HepG2 (cell line): Measurements from ENCODE around the gene LRRC42. TPM values are rescaled to one million over a fixed set of nuclear protein-coding genes. Genes with fewer than 3 reads are reported as not detected.

Source experiments
- ATAC-seq: fragments of 200-7000 bp; cut with Tn5 transposase; 3 replicates; pipeline ENCODE4 v1.9.1; 2020; ENCODE audit warnings: mild to moderate bottlenecking, moderate library complexity
- BruUV-seq: library from RNA; stranded (reverse); fragments of 400-500 nt; replicated peaks from 2 replicates; lab custom pipeline; 2021; lab: Mats Ljungman, UMichigan
- CTCF ChIA-PET: fragments of 300-600 bp; formaldehyde crosslinking; extraction: SDS; loops from one replicate; lab custom pipeline; 2021; ENCODE audit warnings: low total read pairs, inconsistent platforms, low intra/inter-chr PET ratio; lab: Yijun Ruan, JAX
- POLR2A ChIA-PET: fragments of 350-600 bp; sonication (Branson Sonifier 250); formaldehyde crosslinking; loops from one replicate; lab custom pipeline; 2020; ENCODE audit warnings: antibody characterized with exemption, inconsistent platforms; lab: Yijun Ruan, JAX
- DNase-seq: peaks from one replicate; pipeline ENCODE4 v3.0.0-alpha.2; 2015; ENCODE audit warnings: low spot score
- FAIRE-seq: peaks from 3 replicates; lab custom pipeline; 2011; peaks lifted over from hg19 to GRCh38; lab: Jason Lieb, UNC
- H2AFZ ChIP-seq: one replicate; pipeline ENCODE4 v1.6.1; 2011; ENCODE audit warnings: low read length, inconsistent platforms
- H3K27ac ChIP-seq: fragments of 300-600 bp; 3 replicates; pipeline ENCODE4 v1.8.0; 2011; ENCODE audit warnings: mixed run types, mild to moderate bottlenecking, mixed read lengths, low read length, inconsistent platforms; ENCODE audit not compliant: insufficient read depth; ENCODE audit errors: extremely low read length
- H3K27me3 ChIP-seq, 2 experiments: fragments of 200-600 bp in 1 of 2; 2 replicates in 1 of 2; 3 replicates in 1 of 2; pipeline versions ENCODE4 v1.6.0 to v1.8.0; 2011; ENCODE audit warnings: low read length in 2 of 2, mild to moderate bottlenecking in 2 of 2, moderate library complexity in 2 of 2, inconsistent platforms in 1 of 2; ENCODE audit not compliant: insufficient read depth in 2 of 2, control insufficient read depth in 1 of 2
- H3K36me3 ChIP-seq, 2 experiments: fragments of 200-600 bp in 1 of 2; replicated peaks in 1 of 2; 2 replicates in 1 of 2; 3 replicates in 1 of 2; pipeline versions ENCODE4 v1.5.1 to v1.8.0; 2011; ENCODE audit warnings: low read length in 2 of 2, inconsistent platforms in 1 of 2; ENCODE audit not compliant: insufficient read depth in 2 of 2, control insufficient read depth in 1 of 2
- H3K4me1 ChIP-seq: 2 replicates; pipeline ENCODE4 v1.5.1; 2012; ENCODE audit warnings: low read length, inconsistent platforms; ENCODE audit not compliant: insufficient read depth
- H3K4me2 ChIP-seq: 2 replicates; pipeline ENCODE4 v1.6.0; 2011; ENCODE audit warnings: low read depth, low read length, inconsistent platforms
- H3K4me3 ChIP-seq, 3 experiments: fragments of 200-600 bp in 1 of 3; sonication (generic), shearing (Covaris generic) in 1 of 3; replicated peaks in 1 of 3; 2 replicates each; pipeline ENCODE4 v1.5.1; 2011 to 2016; ENCODE audit warnings: low read length in 3 of 3, inconsistent platforms in 2 of 3, low read depth in 2 of 3, mild to moderate bottlenecking in 2 of 3, control low read depth in 1 of 3, mixed read lengths in 1 of 3; ENCODE audit not compliant: insufficient read depth in 1 of 3
- H3K79me2 ChIP-seq: one replicate; pipeline ENCODE4 v1.6.1; 2011; ENCODE audit warnings: low read length, inconsistent platforms; ENCODE audit not compliant: insufficient read depth
- H3K9ac ChIP-seq: 2 replicates; pipeline ENCODE4 v1.6.0; 2011; ENCODE audit warnings: mild to moderate bottlenecking, low read depth, low read length, inconsistent platforms; ENCODE audit not compliant: insufficient read depth
- H3K9me3 ChIP-seq: 2 replicates; pipeline ENCODE4 v1.5.1; 2012; ENCODE audit warnings: mild to moderate bottlenecking, low read length
- H4K20me1 ChIP-seq: 2 replicates; pipeline ENCODE4 v1.6.0; 2011; ENCODE audit warnings: inconsistent platforms, mild to moderate bottlenecking, low read length, moderate library complexity; ENCODE audit not compliant: insufficient read depth
- DNMT1 ChIP-seq: sonication (generic); formaldehyde crosslinking; IDR thresholded peaks from 2 replicates; pipeline ENCODE4 v1.5.1; 2020; ENCODE audit warnings: mild to moderate bottlenecking, missing genetic modification reagents
- DRAP1 ChIP-seq: IDR thresholded peaks from 2 replicates; pipeline ENCODE4 v1.6.1; 2016; ENCODE audit warnings: missing genetic modification reagents, missing compliant biosample characterization
- MIXL1 ChIP-seq: IDR thresholded peaks from 2 replicates; pipeline ENCODE4 v1.6.1; 2016
- MLLT10 ChIP-seq: sonication (generic); formaldehyde crosslinking; IDR thresholded peaks from 2 replicates; pipeline ENCODE4 v1.4.0; 2020; ENCODE audit warnings: missing genetic modification reagents
- MTF2 ChIP-seq: sonication (generic); formaldehyde crosslinking; IDR thresholded peaks from 2 replicates; pipeline ENCODE4 v1.5.0; 2020; ENCODE audit warnings: missing genetic modification reagents, borderline replicate concordance
- NFYC ChIP-seq: IDR thresholded peaks from 2 replicates; pipeline ENCODE4 v1.6.1; 2016; ENCODE audit warnings: missing genetic modification reagents, missing compliant biosample characterization
- PHF5A ChIP-seq: IDR thresholded peaks from one replicate; pipeline ENCODE4 v1.6.1; 2018; ENCODE audit warnings: low read depth, missing genetic modification reagents; ENCODE audit not compliant: unreplicated experiment
- PRMT3 ChIP-seq: sonication (generic); formaldehyde crosslinking; IDR thresholded peaks from 2 replicates; pipeline ENCODE4 v1.8.1; 2022; ENCODE audit warnings: low read depth, mild to moderate bottlenecking, moderate library complexity, missing genetic modification reagents, borderline replicate concordance
- PRPF4 ChIP-seq: fragments of 200-400 bp; formaldehyde crosslinking; IDR thresholded peaks from 2 replicates; pipeline ENCODE4 v1.6.1; 2016; ENCODE audit warnings: low read length, low read depth; ENCODE audit not compliant: poor library complexity, severe bottlenecking
- SMAD1 ChIP-seq: sonication (generic); formaldehyde crosslinking; IDR thresholded peaks from 2 replicates; pipeline ENCODE4 v1.4.0; 2020; ENCODE audit warnings: missing genetic modification reagents, low read depth, mild to moderate bottlenecking, borderline replicate concordance
- SP2 ChIP-seq: sonication (generic); formaldehyde crosslinking; IDR thresholded peaks from 2 replicates; pipeline ENCODE4 v1.5.1; 2020; ENCODE audit warnings: mild to moderate bottlenecking, missing genetic modification reagents
- TCF12 ChIP-seq, 2 experiments: fragments of 450-650 bp in 1 of 2; sonication (generic) in 1 of 2; formaldehyde crosslinking in 1 of 2; IDR thresholded peaks; 2 replicates each; pipeline versions ENCODE4 v1.6.1 to v1.8.0; 2017 to 2022; ENCODE audit warnings: antibody characterized with exemption in 1 of 2, mild to moderate bottlenecking in 1 of 2, missing genetic modification reagents in 1 of 2, moderate library complexity in 1 of 2
- THAP11 ChIP-seq: IDR thresholded peaks from 2 replicates; pipeline ENCODE4 v1.6.1; 2016; ENCODE audit warnings: missing biosample characterization, missing genetic modification reagents
- ZNF256 ChIP-seq: sonication (generic); formaldehyde crosslinking; conservative IDR thresholded peaks from 2 replicates; pipeline ENCODE4 v1.4.0; 2020; ENCODE audit warnings: missing genetic modification reagents
- ZNF687 ChIP-seq: sonication (generic); formaldehyde crosslinking; IDR thresholded peaks from 2 replicates; pipeline ENCODE4 v1.5.1; 2020; ENCODE audit warnings: mild to moderate bottlenecking, missing genetic modification reagents, moderate library complexity
- WGBS: methylation state at CpG from one replicate; pipeline ENCODE4 v1.1.6; 2017; ENCODE audit warnings: low lambda C conversion rate; 5-methylcytosine and 5-hydroxymethylcytosine counted together
- in situ Hi-C: cut with HindIII; loops from 2 replicates; pipeline ENCODE4 v1.10.0; 2017; ENCODE audit warnings: low pct_unique_long_range_greater_than_20kb; ENCODE audit not compliant: extremely low pct_ligation_motif_present
- intact Hi-C: fragments of 100-400 bp; cut with micrococcal nuclease; formaldehyde crosslinking; loops from one replicate; pipeline ENCODE4 v1.10.0; 2022; ENCODE audit not compliant: unreplicated experiment
- polyA plus RNA-seq, 8 experiments: library from polyadenylated mRNA; depleted of rRNA in 3 of 8; stranded (reverse) in 7 of 8; unstranded in 1 of 8; fragments of >200 nt; fragmentation: Illumina TruSeq in 4 of 8; extraction: Trizol in 4 of 8; gene quantifications; 2 replicates each; pipeline versions ENCODE4 v1.2.1 to v1.2.3, GENCODE V29; 2011 to 2016; ENCODE audit warnings: low read depth in 4 of 8, missing spikeins in 1 of 8, mixed read lengths in 1 of 8; ENCODE audit not compliant: insufficient read depth in 1 of 8
- total RNA-seq, 5 experiments: library from RNA; depleted of rRNA; stranded (reverse); fragments of >200 nt; fragmentation: Illumina TruSeq; extraction: Trizol; gene quantifications; 2 replicates each; pipeline ENCODE4 v1.2.3, GENCODE V29; 2016; ENCODE audit warnings: low read depth in 1 of 5
- TF ChIP-seq, protein P1 (sequence below): sonication (generic); formaldehyde crosslinking; IDR thresholded peaks from 2 replicates; pipeline ENCODE4 v1.8.1; 2023; ENCODE audit warnings: mild to moderate bottlenecking, missing genetic modification reagents
- TF ChIP-seq, protein P2 (sequence below): sonication (generic); formaldehyde crosslinking; IDR thresholded peaks from 2 replicates; pipeline ENCODE4 v1.8.1; 2023; ENCODE audit warnings: mild to moderate bottlenecking, moderate library complexity, missing genetic modification reagents

Gene LRRC42
- total and polyA plus RNA-seq, 2 of the 13 experiments (the other 11 are each of a cell fraction or from before 2014, with no cell fraction given): 30.6 to 43.6 TPM

DNA sequence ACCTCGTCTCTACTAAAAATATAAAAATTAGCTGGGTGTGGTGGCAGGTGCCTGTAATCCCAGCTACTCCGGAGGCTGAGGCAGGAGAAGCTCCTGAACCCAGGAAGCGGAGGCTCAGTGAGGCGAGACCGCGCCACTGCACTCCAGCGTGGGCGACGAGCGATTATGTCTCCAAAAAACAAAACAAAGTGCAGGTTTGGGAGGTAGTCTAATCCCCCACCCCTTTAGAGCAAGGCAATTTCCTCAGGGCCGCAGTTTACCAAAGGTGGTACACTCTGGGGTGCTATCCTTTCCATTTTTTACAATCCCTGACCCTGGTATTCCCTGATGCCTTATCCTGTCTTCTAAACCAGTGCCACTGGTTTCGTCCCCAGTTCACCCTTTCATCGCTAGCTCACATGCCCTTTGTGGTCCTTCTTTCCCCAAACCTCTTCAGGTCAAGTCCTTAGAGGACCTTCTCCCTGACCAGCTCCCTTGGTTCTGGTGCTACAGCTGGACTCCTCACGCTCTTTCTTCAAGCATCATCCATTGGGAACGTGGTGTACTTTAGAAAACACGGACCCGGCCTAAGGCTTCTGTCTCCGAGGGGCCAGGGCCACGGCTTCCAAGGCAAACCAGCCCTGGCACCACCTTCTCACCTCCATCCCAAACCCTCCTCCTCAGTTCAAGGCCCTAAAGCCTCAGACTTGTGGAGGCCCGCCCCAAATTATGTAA, 1.5 kb upstream of the LRRC42 start (continued):
- no peak for TF ChIP-seq ZNF687 (CRISPR knock-in tag)
- TF ChIP-seq, protein P1, sequence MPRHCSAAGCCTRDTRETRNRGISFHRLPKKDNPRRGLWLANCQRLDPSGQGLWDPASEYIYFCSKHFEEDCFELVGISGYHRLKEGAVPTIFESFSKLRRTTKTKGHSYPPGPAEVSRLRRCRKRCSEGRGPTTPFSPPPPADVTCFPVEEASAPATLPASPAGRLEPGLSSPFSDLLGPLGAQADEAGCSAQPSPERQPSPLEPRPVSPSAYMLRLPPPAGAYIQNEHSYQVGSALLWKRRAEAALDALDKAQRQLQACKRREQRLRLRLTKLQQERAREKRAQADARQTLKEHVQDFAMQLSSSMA (CRISPR knock-in tag): 0 out of 2 replicates have a peak, but pooled peaks have one; percentile 13

- no peak for ATAC-seq
- H3K9ac ChIP-seq: peak overlapping the region; percentile 78
- no peaks in the 10 kb centered on the region for H3K9me3 ChIP-seq
- H3K79me2 ChIP-seq: peaks cover 52% of the 10 kb centered on the region
- FAIRE-seq: no peak
- intact Hi-C loops: loop anchor here (5.0 kb wide), 1 partner anchor 53 kb away; the partner anchor contains the start of gene DIO1
- 0 out of 2 replicates have a peak, but pooled peaks cover 4% of the 10 kb centered on the region for H4K20me1 ChIP-seq
- peak overlapping the region; percentile 83 for H3K4me2 ChIP-seq
- H3K4me1 ChIP-seq: peaks cover 63% of the 10 kb centered on the region
- DNase-seq: no peak
- no TSS peak for BruUV-seq
- 2% methylated on average over 14 of the region's 16 CpGs for WGBS
- peak overlapping the region; percentile 68 for H3K27ac ChIP-seq
- H3K27me3 ChIP-seq: no peaks in the 10 kb centered on the region; a peak in 1 of 5 replicates
- peaks cover 2 to 10% of the 10 kb centered on the region in 2 experiments; a peak in 3 of 5 replicates for H3K36me3 ChIP-seq
- in situ Hi-C loops: no loop called here
- no peak overlapping the region for H2AFZ ChIP-seq
- H3K4me3 ChIP-seq: peak overlapping the region; percentile 84 to 99 (median 98)
- POLR2A ChIA-PET: interaction anchor here (0.8 to 2.6 kb wide), 19 partner anchors 9 to 115 kb away, joined by 3 to 46 read pairs (median 6); partner anchors contain the start of genes DIO1 and YIPF1
- CTCF ChIA-PET: no interaction called here
- TF ChIP-seq PRMT3 (CRISPR knock-in tag) (no peak), PHF5A (CRISPR knock-in tag) (no peak), DRAP1 (CRISPR knock-in tag) (no peak), SMAD1 (CRISPR knock-in tag) (no peak), NFYC (CRISPR knock-in tag) (no peak), PRPF4 (no peak), MIXL1 (CRISPR knock-in tag) (no peak), MTF2 (CRISPR knock-in tag) (no peak), THAP11 (no peak), DNMT1 (CRISPR knock-in tag) (peak; percentile 30; the same call in 1 of the 2 replicates), ZNF256 (no peak), TCF12 (IDR thresholded peaks at IDR 0.05) (no peak), TCF12 (CRISPR knock-in tag; IDR thresholded peaks at IDR 0.05) (no peak), MLLT10 (CRISPR knock-in tag) (no peak), SP2 (CRISPR knock-in tag) (no peak)
- TF ChIP-seq, protein P2, sequence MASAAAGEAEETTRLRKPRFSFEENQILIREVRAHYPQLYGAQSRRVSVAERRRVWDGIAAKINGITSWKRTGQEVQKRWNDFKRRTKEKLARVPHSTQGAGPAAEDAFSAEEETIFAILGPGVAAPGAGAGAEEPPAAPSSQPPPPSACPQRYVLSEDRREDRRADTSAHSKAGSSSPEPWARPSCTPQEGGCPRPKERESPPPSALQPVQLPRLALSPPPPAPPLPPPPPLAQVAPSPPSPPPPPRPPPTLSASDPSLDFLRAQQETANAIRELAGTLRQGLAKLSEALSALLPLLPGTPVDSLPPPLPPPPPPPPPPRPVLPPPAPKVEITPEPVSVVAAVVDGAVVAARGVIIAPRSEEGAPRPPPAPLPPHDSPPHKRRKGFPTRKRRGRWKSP (CRISPR knock-in tag): no peak
These were observed 1.0 kb upstream of the LRRC42 start for GRCh38 chr1:53945183-53945432.
